Measurements from ENCODE around the gene LYL1. TPM values are rescaled to one million over a fixed set of nuclear protein-coding genes. Genes with fewer than 3 reads are reported as not detected.

Gene LYL1
- total and polyA plus RNA-seq, 2 of the 13 experiments (the other 11 are each of a cell fraction or from before 2014, with no cell fraction given): 0.75 to 0.92 TPM

DNA sequence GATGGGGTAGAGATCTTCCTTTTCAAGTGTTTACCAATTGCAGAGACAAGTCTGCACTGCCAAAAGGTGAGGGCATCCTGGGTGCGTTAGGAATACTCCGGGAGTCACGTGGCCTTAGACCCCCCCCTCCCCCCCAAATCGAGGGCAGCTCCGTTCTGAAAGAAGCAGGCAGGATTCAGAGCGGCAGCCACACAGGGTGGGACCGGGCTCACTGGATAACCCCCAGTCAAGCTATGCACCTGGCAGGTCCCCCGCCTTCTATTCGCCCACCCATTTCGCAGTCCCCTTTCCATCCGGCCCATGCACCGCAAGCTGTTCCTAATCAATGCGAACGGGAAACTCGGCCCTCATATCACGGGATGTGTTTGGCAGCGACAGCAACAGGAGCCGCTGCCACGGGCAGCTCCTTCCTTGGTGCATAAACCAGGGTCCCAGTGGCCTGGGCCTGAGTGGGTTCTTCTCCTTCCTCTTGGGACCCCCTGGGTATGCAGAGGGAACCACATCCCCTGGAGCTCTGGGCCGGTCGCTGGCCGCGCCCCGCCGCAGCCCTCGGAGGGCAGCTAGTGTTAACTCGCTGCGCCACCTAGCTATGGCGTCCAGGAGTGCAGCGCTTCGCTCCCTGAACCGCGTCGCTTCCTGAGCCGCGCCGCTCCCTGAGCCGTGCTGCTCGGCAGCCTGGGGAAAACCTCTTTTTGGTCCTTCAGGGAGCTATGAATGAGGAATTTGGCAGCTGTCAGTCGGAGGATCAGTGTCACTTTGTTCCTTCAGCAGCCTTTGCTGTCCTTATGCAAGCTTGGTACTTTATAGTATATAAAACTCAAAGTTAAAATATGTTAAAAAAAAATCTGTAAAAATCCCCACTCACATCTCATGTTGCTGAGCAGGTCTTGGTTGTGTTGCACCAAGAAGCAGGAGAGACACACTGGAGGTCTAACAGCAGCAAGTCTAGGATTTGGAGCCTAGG is 41.4 kb downstream of the LYL1 start (continued):
- TF ChIP-seq RBFOX2 (IDR thresholded peaks at IDR 0.05; ENCODE audit: low read depth, low read length): peak; percentile 67
- peak; percentile 35; the same call in 1 of the 2 replicates for TF ChIP-seq MED13 (CRISPR knock-in tag; IDR thresholded peaks at IDR 0.05)
- no peak for TF ChIP-seq IRF1 (CRISPR knock-in tag; IDR thresholded peaks at IDR 0.05; ENCODE audit: low read depth)
- TF ChIP-seq ZNF20 (CRISPR knock-in tag; IDR thresholded peaks at IDR 0.05): no peak
- TF ChIP-seq, protein P1, sequence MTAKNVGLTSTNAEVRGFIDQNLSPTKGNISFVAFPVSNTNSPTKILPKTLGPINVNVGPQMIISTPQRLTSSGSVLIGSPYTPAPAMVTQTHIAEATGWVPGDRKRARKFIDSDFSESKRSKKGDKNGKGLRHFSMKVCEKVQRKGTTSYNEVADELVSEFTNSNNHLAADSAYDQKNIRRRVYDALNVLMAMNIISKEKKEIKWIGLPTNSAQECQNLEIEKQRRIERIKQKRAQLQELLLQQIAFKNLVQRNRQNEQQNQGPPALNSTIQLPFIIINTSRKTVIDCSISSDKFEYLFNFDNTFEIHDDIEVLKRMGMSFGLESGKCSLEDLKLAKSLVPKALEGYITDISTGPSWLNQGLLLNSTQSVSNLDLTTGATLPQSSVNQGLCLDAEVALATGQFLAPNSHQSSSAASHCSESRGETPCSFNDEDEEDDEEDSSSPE (CRISPR knock-in tag; IDR thresholded peaks at IDR 0.05): peak; percentile 55; the same call in 1 of the 2 replicates
- TF ChIP-seq GFI1 (CRISPR knock-in tag; IDR thresholded peaks at IDR 0.05; ENCODE audit: borderline replicate concordance): no peak; the same call in 1 of the 2 replicates
- TF ChIP-seq NCOR1 (IDR thresholded peaks at IDR 0.05; ENCODE audit: borderline replicate concordance, low read length): no peak
- peak; percentile 77; the same call in 1 of the 2 replicates for TF ChIP-seq CBX5 (CRISPR knock-in tag; IDR thresholded peaks at IDR 0.05; ENCODE audit: borderline replicate concordance)
- no peak for TF ChIP-seq REST (IDR thresholded peaks at IDR 0.05; ENCODE audit: borderline replicate concordance in 1 of 2, low read depth in 1 of 2, low read length in 2 of 2)
- no peak for TF ChIP-seq MAFG (CRISPR knock-in tag; IDR thresholded peaks at IDR 0.05)
- TF ChIP-seq MAX (IDR thresholded peaks at IDR 0.05): peak; percentile 35; the same call in 1 of the 2 replicates
- TF ChIP-seq ZNF530 (CRISPR knock-in tag; IDR thresholded peaks at IDR 0.05; ENCODE audit: low read depth): no peak
- TF ChIP-seq SALL1 (CRISPR knock-in tag; IDR thresholded peaks at IDR 0.05): peak; percentile 49; the same call in 1 of the 2 replicates
- peak; percentile 76 for TF ChIP-seq XRCC5 (optimal IDR thresholded peaks at IDR 0.05; ENCODE audit: low read length)
- TF ChIP-seq GABPB1 (CRISPR knock-in tag; IDR thresholded peaks at IDR 0.05): peak; percentile 65; the same call in 1 of the 2 replicates
- TF ChIP-seq HOXA3 (CRISPR knock-in tag; IDR thresholded peaks at IDR 0.05): peak; percentile 71
- TF ChIP-seq MLLT10 (CRISPR knock-in tag; IDR thresholded peaks at IDR 0.05): no peak
- no peak for TF ChIP-seq RELA (CRISPR knock-in tag; IDR thresholded peaks at IDR 0.05)
- no peak for TF ChIP-seq ZBTB44 (CRISPR knock-in tag; IDR thresholded peaks at IDR 0.05)
- TF ChIP-seq JUNB (CRISPR knock-in tag; IDR thresholded peaks at IDR 0.05; ENCODE audit: borderline replicate concordance): no peak
- TF ChIP-seq PPARG (CRISPR knock-in tag; conservative IDR thresholded peaks at IDR 0.05): peak; percentile 65
- no peak for TF ChIP-seq EHMT2 (IDR thresholded peaks at IDR 0.05; ENCODE audit: borderline replicate concordance, low read depth, low read length)
